ENCODE results near the gene GMEB1. TPM values are rescaled to one million over a fixed set of nuclear protein-coding genes. Genes with fewer than 3 reads are reported as not detected.
A peak's percentile ranks its signal among the peaks of the same experiment; 100 is the strongest.

The GMEB1 gene, protein sequence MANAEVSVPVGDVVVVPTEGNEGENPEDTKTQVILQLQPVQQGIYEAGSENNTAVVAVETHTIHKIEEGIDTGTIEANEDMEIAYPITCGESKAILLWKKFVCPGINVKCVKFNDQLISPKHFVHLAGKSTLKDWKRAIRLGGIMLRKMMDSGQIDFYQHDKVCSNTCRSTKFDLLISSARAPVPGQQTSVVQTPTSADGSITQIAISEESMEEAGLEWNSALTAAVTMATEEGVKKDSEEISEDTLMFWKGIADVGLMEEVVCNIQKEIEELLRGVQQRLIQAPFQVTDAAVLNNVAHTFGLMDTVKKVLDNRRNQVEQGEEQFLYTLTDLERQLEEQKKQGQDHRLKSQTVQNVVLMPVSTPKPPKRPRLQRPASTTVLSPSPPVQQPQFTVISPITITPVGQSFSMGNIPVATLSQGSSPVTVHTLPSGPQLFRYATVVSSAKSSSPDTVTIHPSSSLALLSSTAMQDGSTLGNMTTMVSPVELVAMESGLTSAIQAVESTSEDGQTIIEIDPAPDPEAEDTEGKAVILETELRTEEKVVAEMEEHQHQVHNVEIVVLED
- 21.7 and 24.8 TPM in 2 replicates for total RNA-seq
- total RNA-seq (2013), result 14.4 TPM
- polyA plus RNA-seq, result 7.5 and 10.8 TPM in 2 replicates
- polyA minus RNA-seq, result 8.7 and 11.1 TPM in 2 replicates

DNA sequence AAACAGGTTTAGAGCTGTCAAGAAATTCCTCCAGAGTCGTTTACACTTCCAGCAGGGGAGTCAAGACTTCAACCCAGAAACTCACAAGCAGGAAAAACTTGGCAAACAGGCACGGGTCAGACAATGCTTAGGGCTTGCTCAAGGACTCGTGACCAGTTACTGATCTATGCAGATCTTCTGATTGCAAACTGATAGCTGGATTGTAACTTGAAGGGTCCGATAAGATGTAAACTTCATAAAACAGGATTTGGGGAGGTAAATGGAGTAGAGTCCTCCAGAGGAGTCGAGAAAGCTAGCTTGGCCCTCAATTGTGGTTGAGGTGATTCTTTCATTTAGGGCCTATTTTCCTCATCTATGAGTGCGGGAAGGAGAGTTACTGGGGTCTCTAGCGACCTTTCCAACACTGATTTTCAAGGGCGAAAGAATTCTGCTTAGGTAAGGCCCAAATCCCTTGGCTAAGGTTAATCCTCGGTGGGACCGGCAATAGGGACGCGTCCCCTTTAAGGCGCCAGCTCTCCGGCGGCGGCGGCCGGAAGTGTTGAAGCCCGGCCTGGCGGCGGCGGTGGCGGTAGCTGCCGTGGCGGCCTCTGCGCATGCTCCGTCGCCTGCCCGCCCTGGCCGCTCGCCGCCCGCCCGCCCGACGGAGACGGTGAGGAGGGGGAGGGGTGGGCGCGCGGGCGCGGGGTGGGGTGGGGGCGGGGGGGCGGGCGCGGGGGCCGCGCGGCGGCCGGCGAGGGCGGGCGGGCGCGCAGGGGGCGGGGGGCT is at the start of gene GMEB1:
Gene GMEB1, plus strand, starts transcription at position 594 of the 765 bp plus-strand sequence. CDS start 14,829 bp downstream, outside the sequence.
- peak within 1 kb of the TSS; percentile 99 for H3K27ac Mint-ChIP-seq
- no peaks in the 10 kb centered on the region for H4K20me1 ChIP-seq (ENCODE audit: control insufficient read depth, insufficient read depth, low read length, poor library complexity, severe bottlenecking)
- peak; percentile 88 for DNase-seq
- peak within 1 kb of the TSS; percentile 68 to 95 (median 94) for H3K4me3 ChIP-seq (ENCODE audit: control extremely low read depth in 1 of 5, extremely low read depth in 1 of 5, insufficient read depth in 1 of 5, low read depth in 2 of 5, low read length in 4 of 5)
- peak within 1 kb of the TSS; percentile 95 to 98 for H3K27ac ChIP-seq (ENCODE audit: low read length in 2 of 2)
- H3K9ac ChIP-seq (ENCODE audit: low read length), result peak within 1 kb of the TSS; percentile 94
- ChIA-PET POLR2A (interaction anchor here (0.7 to 3.2 kb wide), 9 partner anchors 20 to 340 kb away, joined by 4 to 67 read pairs (median 6); partner anchors contain the start of genes MED18, RCC1, RNU11 and TAF12), CTCF (interaction anchor here (0.9 to 3.8 kb wide), 7 partner anchors 20 to 514 kb away, joined by 3 to 23 read pairs (median 7); partner anchors contain the start of genes RNU11, SRSF4, TAF12 and YTHDF2)
- H3K4me1 Mint-ChIP-seq, result peaks cover 19% of the 10 kb centered on the region
- H3K27me3 Mint-ChIP-seq, result no peaks in the 10 kb centered on the region
- H3K27me3 ChIP-seq (replicated peaks in 1 of 4; ENCODE audit: control extremely low read depth in 1 of 4, control insufficient read depth in 3 of 4, insufficient read depth in 4 of 4, low read length in 3 of 4), result no peaks in the 10 kb centered on the region
- H3K4me2 ChIP-seq (replicated peaks; ENCODE audit: low read depth, low read length, poor library complexity, severe bottlenecking), result peak within 1 kb of the TSS; percentile 96
- H3K79me2 ChIP-seq (ENCODE audit: control insufficient read depth, insufficient read depth, low read length), result peaks cover 31% of the 10 kb centered on the region
- no peaks in the 10 kb centered on the region for H3K9me3 Mint-ChIP-seq (ENCODE audit: insufficient read depth)
- H2AFZ ChIP-seq (ENCODE audit: insufficient read depth, low read depth, low read length, poor library complexity, severe bottlenecking), result peak within 1 kb of the TSS; percentile 100
- no peaks in the 10 kb centered on the region for H3K9me3 ChIP-seq (ENCODE audit: control extremely low read depth in 1 of 3, control insufficient read depth in 2 of 3, insufficient read depth in 1 of 3, low read length in 2 of 3)
- H3K36me3 ChIP-seq (replicated peaks in 1 of 2; ENCODE audit: control extremely low read depth in 1 of 2, control insufficient read depth in 1 of 2, extremely low read depth in 1 of 2, insufficient read depth in 2 of 2, low read length in 1 of 2), result no peaks in the 10 kb centered on the region
- H3K4me1 ChIP-seq (ENCODE audit: control insufficient read depth in 2 of 2, insufficient read depth in 2 of 2, low read length in 2 of 2), result peaks cover 5 to 24% of the 10 kb centered on the region in 2 donors
- TF ChIP-seq EZH2 (IDR thresholded peaks at IDR 0.05; ENCODE audit: borderline replicate concordance, insufficient read depth, low read depth, low read length, poor library complexity, severe bottlenecking) (no peak), CTCF (IDR thresholded peaks at IDR 0.05) (no peak)
- intact Hi-C loops (cut with micrococcal nuclease), result loop anchor here (1.0 to 5.0 kb wide), 5 partner anchors 20 to 421 kb away; partner anchors contain the start of genes RNU11, TAF12, TRNAU1AP and YTHDF2
- ATAC-seq (ENCODE audit: low read depth), result peak; percentile 65
- 6% methylated on average over 24 of the region's 57 CpGs for WGBS (ENCODE audit: insufficient coverage)
- H3K4me3 Mint-ChIP-seq, result peak within 1 kb of the TSS; percentile 94

Measured in B cell (primary cell).